Suppressor macrophage treated with lipopolysaccharide for 1 hour (primary cell): ENCODE results near the gene NUB1.
A peak's percentile ranks its signal among the peaks of the same experiment; 100 is the strongest.

Experiments
- DNase-seq, 3 donors: peaks; one replicate each; pipeline ENCODE4 v3.0.0-alpha.2; 2020 to 2022

NUB1 gene

GRCh38 chr7:151378011-151378410 lies 36.4 kb downstream of the NUB1 start:
- no peak for DNase-seq

GRCh38 chr7:151378496-151379192 lies 37.0 kb downstream of the NUB1 start:
- DNase-seq = no peak

- no peak for DNase-seq
Observed at GRCh38 chr7:151379193-151379520, 37.5 kb downstream of the NUB1 start.

- no peak for DNase-seq
Observed at GRCh38 chr7:151379534-151380198, 38.1 kb downstream of the NUB1 start.

GRCh38 chr7:151380199-151381097 lies 38.8 kb downstream of the NUB1 start:
- peak in 1 of 3 donors; percentile 27 for DNase-seq

GRCh38 chr7:151381098-151381347 lies 39.4 kb downstream of the NUB1 start:
- DNase-seq = peak in 1 of 3 donors; percentile 23

- DNase-seq = peak in 1 of 3 donors; percentile 40
Observed at GRCh38 chr7:151381348-151382078, 39.9 kb downstream of the NUB1 start.

- DNase-seq = no peak
Observed at GRCh38 chr7:151382079-151382885, 40.7 kb downstream of the NUB1 start.

- no peak for DNase-seq
Observed at GRCh38 chr7:151383638-151384351, 42.2 kb downstream of the NUB1 start.

- DNase-seq = no peak
Observed at GRCh38 chr7:151384352-151384697, 42.7 kb downstream of the NUB1 start.

- no peak for DNase-seq
Observed at GRCh38 chr7:151384776-151385625, 43.4 kb downstream of the NUB1 start.

- DNase-seq = no peak
Observed at GRCh38 chr7:151385626-151386300, 44.2 kb downstream of the NUB1 start.

GRCh38 chr7:151386301-151387160 lies 44.9 kb downstream of the NUB1 start:
- DNase-seq = no peak

- DNase-seq = no peak
Observed at GRCh38 chr7:151387161-151388006, 45.8 kb downstream of the NUB1 start.

- DNase-seq = no peak
Observed at GRCh38 chr7:151388007-151388297, 46.3 kb downstream of the NUB1 start.

GRCh38 chr7:151388430-151388829 lies 46.8 kb downstream of the NUB1 start:
- no peak for DNase-seq

GRCh38 chr7:151389096-151389767 lies 47.6 kb downstream of the NUB1 start:
- DNase-seq = no peak
